Heart right ventricle (tissue), 16 donors: Measurements from ENCODE around the gene NUTM2F. TPM values are rescaled to one million over a fixed set of nuclear protein-coding genes. Genes with fewer than 3 reads are reported as not detected.
A peak's percentile ranks its signal among the peaks of the same experiment; 100 is the strongest.
"Not testable (repeated sequence)": the region's sequence is repeated elsewhere in the genome, so short reads cannot be mapped to it uniquely, and the experiment has no call there.

Source experiments
- ATAC-seq, 8 donors: fragments of 200-7000 bp; cut with Tn5 transposase; one replicate each; pipeline ENCODE4 v1.9.1; 2020; ENCODE audit warnings: mild to moderate bottlenecking in 8 of 8, moderate library complexity in 8 of 8, moderate number of reproducible peaks in 1 of 8
- DNase-seq, 2 donors: peaks; one replicate each; pipeline ENCODE4 v3.0.0-alpha.2; 2020
- H3K27ac ChIP-seq, 10 donors: fragments of 200-600 bp; sonication (generic) in 2 of 10; one replicate each; pipeline versions ENCODE4 v1.5.0 to v1.8.0; 2020 to 2022; ENCODE audit warnings: mild to moderate bottlenecking in 3 of 10
- H3K27me3 ChIP-seq, 7 donors: fragments of 200-600 bp; one replicate each; pipeline ENCODE4 v1.8.0; 2021 to 2022; ENCODE audit warnings: mild to moderate bottlenecking in 2 of 7
- H3K36me3 ChIP-seq, 9 donors: fragments of 200-600 bp; sonication (generic) in 1 of 9; one replicate each; pipeline versions ENCODE4 v1.5.0 to v1.8.0; 2020 to 2022; ENCODE audit warnings: mild to moderate bottlenecking in 2 of 9
- H3K4me1 ChIP-seq, 9 donors: fragments of 200-600 bp; sonication (generic) in 1 of 9; one replicate each; pipeline versions ENCODE4 v1.5.0 to v1.8.0; 2020 to 2022; ENCODE audit warnings: mild to moderate bottlenecking in 4 of 9
- H3K4me3 ChIP-seq, 10 donors: fragments of 200-600 bp; sonication (generic) in 2 of 10; one replicate each; pipeline versions ENCODE4 v1.5.0 to v1.8.0; 2020 to 2022; ENCODE audit warnings: mild to moderate bottlenecking in 7 of 10, moderate library complexity in 2 of 10
- H3K9me3 ChIP-seq, 11 donors: fragments of 200-600 bp in 10 of 11; sonication (generic) in 2 of 11; one replicate each; pipeline versions ENCODE4 v1.5.0 to v1.8.0; 2013 to 2022; ENCODE audit warnings: mild to moderate bottlenecking in 2 of 11, control low read depth in 1 of 11, moderate library complexity in 1 of 11
- WGBS, 2 donors: extraction: QIAGEN DNeasy Blood & Tissue Kit; methylation state at CpG; one replicate each; pipeline ENCODE4 v1.1.7; 2013; ENCODE audit warnings: inconsistent platforms in 1 of 2; 5-methylcytosine and 5-hydroxymethylcytosine counted together
- intact Hi-C, 10 donors: fragments of 100-400 bp; cut with DNase I; formaldehyde crosslinking; loops; one replicate each; pipeline versions ENCODE4 v1.11.1 to v1.14.2; 2022
- polyA plus RNA-seq, 2 donors: library from polyadenylated mRNA; stranded (reverse); fragments of 200-250 nt; gene quantifications; one replicate each; pipeline ENCODE4 v1.2.3, GENCODE V29; 2013
- total RNA-seq, 10 donors: library from RNA; stranded (reverse); fragmentation: NEBNext Ultra II Directional in 3 of 10; extraction: Animal tissue kit (Norgen Biotek cat#: 25700) in 3 of 10; gene quantifications; one replicate each; pipeline versions ENCODE4 v1.2.1 to v1.2.4, GENCODE V29; 2021 to 2023
- donor health status: Arrhythmogenic right ventricular cardiomyopathy.
- donor health status: ischemic (EF 13 %, LVEDD 7.1; RV severe dilation, severe dysfunction).
- donor health status: healthy with polysubstance abuse.
- donor health status: DM: no; HTN: yes; CAD: no.
- donor health status: DM: no; HTN: no; CAD: no.
- donor health status: ischemic (EF 25% LVEDD 6.9; RV normal size, moderate dysfunction).
- donor health status: ischemic (EF 25% LVEDD 5.7; RV mildly dilated, moderate dysfunction).
- donor health status: healthy.
- donor health status: DM: yes; HTN: yes; CAD: no.
- donor health status: Ischemic cardiomyopathy.
- donor health status: ischemic (EF 35%, LVEDD 5.7; RV mildly dilated, moderate dysfunction).
- donor health status: nonischemic (EF 11% LVEDD 7.7; RV severe dilation, severe dysfunction).
- donor health status: DM: yes; HTN: yes; CAD: no.
- donor health status: PGD.
- donor health status: ischemic (EF 29% LVEDD 5.4; RV normal size, mild dysfunction).
- donor health status: nonischemic (EF 23%, LVEDD 6.1; RV moderate dilation, normal function).

NUTM2F gene
- total and polyA plus RNA-seq, 12 donors: 0.01 TPM; not detected in 11

DNA sequence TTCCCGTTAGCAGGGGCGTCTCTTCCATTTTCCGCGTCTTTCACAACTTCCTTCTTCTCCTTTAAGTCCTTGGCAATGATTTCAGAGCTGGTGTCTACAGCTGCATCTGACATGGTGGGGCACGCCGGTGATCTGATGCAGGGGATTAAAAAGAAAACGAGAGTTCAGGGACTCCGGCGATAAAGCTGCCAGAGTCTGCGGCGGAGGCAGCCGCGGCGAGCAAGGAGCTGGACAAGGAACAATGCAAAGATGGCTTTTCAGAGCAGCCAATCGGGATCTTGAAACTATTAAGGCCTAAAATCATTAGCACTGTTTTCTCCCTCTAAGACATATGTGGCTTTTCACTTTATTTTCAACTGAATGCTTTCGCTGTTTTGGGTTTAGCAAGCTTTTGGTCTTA lies 19.0 kb upstream of the NUTM2F start:
- 93 to 94% methylated on average over 16 of the region's 16 CpGs for WGBS, 2 donors

DNA sequence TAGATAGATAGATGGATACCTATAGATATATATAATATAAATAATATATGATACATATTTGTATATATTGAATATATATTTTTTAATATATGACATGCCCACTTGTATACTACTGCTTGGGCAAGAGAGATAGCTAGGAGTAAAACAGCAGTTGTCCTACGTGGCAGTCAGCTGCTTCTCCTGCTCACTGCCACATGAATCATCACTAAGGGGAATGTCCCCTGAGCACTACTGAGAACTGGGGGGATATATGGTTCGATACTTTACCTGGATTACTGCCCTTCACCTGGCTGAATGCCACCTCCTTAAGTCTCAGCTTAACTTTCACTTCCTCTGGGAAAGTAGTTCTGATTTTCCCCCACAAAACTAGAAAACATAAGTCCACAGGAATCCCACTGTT lies 13.3 kb upstream of the NUTM2F start:
- H3K9me3 ChIP-seq, ATAC-seq, H3K4me1 ChIP-seq, intact Hi-C loops, H3K4me3 ChIP-seq, DNase-seq, H3K27ac ChIP-seq, H3K36me3 ChIP-seq, H3K27me3 ChIP-seq: not testable (repeated sequence)
- WGBS, 2 donors: 80 to 81% methylated on average over 2 of the region's 2 CpGs

More for the DNA sequence above, 19.0 kb upstream of the NUTM2F start:
- H3K36me3 ChIP-seq, H3K27ac ChIP-seq, H3K4me1 ChIP-seq, H3K9me3 ChIP-seq, intact Hi-C loops, DNase-seq, H3K27me3 ChIP-seq, ATAC-seq, H3K4me3 ChIP-seq: not testable (repeated sequence)

DNA sequence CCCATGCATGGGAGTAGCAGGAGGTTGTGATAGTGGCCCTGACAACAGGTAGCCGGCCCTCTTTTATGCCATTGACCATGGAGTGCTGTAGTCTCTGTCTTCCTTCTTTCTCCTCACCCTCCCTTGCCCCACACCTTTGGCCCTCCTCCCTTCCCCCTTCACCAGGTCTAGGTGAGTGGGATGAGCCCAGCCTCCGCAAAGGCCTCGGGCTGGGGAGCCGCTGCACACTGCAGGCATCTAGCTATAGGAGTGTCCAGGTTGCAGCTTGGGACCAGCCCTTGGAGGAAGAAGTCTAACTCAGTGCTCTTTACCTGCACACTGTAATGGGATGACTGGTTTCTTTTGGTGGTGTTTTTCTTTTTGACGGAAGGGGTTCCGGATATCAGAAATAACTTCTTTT lies 12.3 kb upstream of the NUTM2F start:
- H3K4me3 ChIP-seq, intact Hi-C loops, DNase-seq, H3K27ac ChIP-seq, H3K27me3 ChIP-seq, ATAC-seq, H3K36me3 ChIP-seq, H3K4me1 ChIP-seq, H3K9me3 ChIP-seq: not testable (repeated sequence)
- WGBS, 2 donors: 90 to 99% methylated on average over 5 of the region's 6 CpGs

DNA sequence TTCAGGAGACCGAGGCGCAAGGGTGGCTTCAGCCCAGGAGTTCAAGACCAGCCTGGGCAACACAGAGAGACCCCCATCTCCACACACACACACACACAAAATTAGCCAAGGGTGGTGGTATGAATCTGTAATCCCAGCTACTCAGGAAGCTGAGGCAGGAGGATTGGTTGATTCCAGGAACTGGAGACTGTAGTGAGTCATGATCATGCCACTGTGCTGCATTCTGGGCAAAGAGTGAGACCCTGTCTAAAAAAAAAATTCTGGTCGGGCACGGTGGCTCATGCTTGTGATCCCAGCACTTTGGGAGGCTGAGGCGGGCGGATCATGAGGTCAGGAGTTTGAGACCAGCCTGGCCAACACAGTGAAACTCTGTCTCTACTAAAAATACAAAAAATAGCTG lies 11.2 kb upstream of the NUTM2F start:
- intact Hi-C loops, H3K9me3 ChIP-seq, H3K27me3 ChIP-seq, H3K4me1 ChIP-seq, H3K36me3 ChIP-seq, H3K4me3 ChIP-seq, DNase-seq, ATAC-seq, H3K27ac ChIP-seq: not testable (repeated sequence)
- 92 to 95% methylated on average over 6 of the region's 6 CpGs for WGBS, 2 donors

DNA sequence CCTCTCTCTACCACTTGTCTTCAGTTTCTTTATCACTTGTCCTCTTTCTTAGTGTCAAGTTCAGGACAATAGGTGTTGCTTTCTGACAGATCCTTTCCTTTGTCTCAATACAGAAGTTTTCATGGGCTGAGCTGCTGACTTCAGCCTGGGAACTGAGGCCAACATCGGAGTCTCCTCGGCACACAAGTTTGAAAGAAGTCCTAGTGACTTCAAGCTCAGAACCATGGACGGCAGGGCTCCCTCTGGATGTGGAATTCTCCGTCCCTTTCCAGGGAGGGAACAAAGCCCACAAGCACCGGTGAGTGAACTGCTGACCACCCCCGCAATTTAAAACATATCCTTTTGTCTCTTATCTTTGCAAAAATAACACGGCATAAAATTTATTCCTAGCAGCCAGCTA lies 10.3 kb upstream of the NUTM2F start:
- H3K27me3 ChIP-seq, H3K27ac ChIP-seq, H3K4me1 ChIP-seq, H3K36me3 ChIP-seq, intact Hi-C loops, H3K4me3 ChIP-seq, ATAC-seq, H3K9me3 ChIP-seq, DNase-seq: not testable (repeated sequence)
- WGBS, 2 donors: 42 to 58% methylated on average over 7 of the region's 7 CpGs

DNA sequence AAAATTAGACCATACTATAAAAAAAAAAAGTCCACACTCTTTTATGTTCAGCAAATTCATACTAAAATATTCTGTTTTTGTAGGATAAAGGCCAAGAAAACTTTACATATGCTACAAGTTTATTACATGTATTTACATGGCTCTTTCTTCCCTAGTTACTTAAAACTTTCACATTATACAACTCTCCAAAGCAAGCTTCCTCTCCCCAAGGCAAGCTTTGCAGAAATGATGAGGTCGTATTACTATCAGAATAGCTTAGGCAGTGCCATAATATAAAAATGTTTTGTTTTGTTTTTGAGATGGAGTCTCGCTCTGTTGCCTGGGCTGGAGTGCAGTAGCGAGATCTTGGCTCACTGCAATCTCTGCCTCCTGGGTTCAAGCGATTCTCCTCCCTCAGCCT lies 8.0 kb upstream of the NUTM2F start:
- DNase-seq, H3K9me3 ChIP-seq, H3K27ac ChIP-seq, intact Hi-C loops, H3K36me3 ChIP-seq, H3K4me1 ChIP-seq, H3K4me3 ChIP-seq, H3K27me3 ChIP-seq, ATAC-seq: not testable (repeated sequence)
- 90 to 91% methylated on average over 4 of the region's 4 CpGs for WGBS, 2 donors

DNA sequence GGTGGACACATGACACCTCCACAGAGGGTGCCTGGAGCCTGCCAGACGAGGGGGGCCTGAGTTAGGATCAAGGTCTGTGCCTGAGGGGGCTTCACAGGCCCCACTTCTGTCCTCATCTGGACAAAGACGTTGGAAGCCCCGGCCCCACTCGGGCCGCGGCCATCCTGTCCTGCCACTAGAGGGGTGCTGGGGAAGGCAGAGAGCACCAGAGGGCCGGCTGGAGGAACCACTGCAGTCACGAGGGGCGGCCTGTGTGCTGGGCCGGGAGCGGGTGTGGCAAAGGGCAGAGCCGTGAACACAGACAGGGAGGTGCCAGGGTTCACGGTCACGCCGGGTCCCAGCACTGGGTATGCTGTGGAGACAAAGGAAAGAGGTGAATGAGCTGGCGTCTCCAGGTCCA lies 2.9 kb downstream of the NUTM2F start:
- not testable (repeated sequence) for DNase-seq, H3K27me3 ChIP-seq

DNA sequence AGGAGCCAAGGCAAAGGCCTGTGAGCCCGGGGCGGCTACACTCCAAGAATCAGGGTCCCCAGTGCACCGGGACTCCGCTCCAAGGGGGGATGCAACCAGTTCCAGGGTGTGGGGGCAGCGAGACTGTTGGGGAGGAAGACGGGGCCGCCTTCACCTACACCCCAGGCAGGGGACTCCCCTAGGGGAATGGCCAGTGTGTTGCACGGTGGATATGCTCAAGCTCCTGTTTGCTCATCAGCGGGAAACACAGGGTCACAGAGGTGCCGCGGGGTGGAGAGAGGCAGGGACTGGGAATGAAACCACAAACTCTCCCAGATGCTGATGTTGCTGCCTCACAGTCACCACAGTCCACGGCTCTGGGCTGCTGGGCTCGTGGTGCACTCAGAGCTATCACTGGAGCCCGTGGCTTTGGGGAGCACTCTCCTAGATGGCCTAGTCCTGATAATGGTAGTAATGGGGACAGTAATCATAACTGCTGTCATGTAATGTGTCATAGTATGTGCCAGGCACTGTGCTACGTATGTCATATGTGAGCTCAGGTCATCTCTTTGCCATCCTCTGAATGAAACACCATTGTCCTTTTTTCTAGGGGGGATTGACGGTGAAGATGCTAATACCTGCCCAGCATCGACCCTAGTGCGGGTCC lies 5.2 kb downstream of the NUTM2F start:
- WGBS, 2 donors: 79 to 91% methylated on average over 11 to 13 of the region's 18 CpGs
- H3K27ac ChIP-seq, DNase-seq, H3K4me1 ChIP-seq, ATAC-seq, H3K9me3 ChIP-seq, H3K36me3 ChIP-seq, H3K27me3 ChIP-seq, H3K4me3 ChIP-seq, intact Hi-C loops: not testable (repeated sequence)

More for the DNA sequence above, 2.9 kb downstream of the NUTM2F start:
- H3K4me1 ChIP-seq, H3K27ac ChIP-seq, H3K36me3 ChIP-seq, ATAC-seq, H3K4me3 ChIP-seq, intact Hi-C loops, H3K9me3 ChIP-seq: not testable (repeated sequence)
- WGBS, 2 donors: 78 to 85% methylated on average over 15 of the region's 16 CpGs

DNA sequence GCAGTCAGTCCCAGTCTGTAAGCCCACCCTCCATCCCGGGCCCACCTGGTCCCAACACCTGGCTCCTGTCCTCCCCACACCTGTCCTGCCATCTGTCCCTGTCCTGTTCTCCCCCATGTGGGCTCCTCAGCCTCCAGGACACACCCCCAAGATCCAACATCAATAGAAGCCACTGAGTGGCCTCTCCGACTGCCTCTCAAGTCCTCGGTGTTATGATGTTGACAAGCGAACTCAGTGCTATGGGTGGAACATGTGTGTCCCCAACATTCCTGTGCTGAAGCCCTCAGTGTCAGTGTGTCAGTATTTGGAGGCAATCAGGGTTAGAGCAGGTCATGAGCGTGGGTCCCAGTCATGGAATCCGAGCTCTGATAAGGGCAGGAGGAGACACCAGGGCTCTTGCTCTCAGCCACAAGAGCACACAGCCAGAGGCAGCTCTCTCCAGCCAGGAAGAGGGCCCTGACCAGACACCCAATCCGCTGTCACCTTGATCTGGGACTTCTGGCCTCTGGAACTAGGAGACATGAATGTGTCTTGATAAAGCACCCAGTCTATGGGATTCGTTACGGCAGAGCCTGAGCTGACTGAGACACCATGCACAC lies 6.0 kb downstream of the NUTM2F start:
- H3K9me3 ChIP-seq, intact Hi-C loops, DNase-seq, H3K4me1 ChIP-seq, H3K27ac ChIP-seq, H3K27me3 ChIP-seq, H3K4me3 ChIP-seq, H3K36me3 ChIP-seq: not testable (repeated sequence)
- ATAC-seq: peak in 4 of 8 donors; percentile 33 to 82 (median 56)
- WGBS, 2 donors: 65 to 69% methylated on average over 7 to 8 of the region's 9 CpGs

DNA sequence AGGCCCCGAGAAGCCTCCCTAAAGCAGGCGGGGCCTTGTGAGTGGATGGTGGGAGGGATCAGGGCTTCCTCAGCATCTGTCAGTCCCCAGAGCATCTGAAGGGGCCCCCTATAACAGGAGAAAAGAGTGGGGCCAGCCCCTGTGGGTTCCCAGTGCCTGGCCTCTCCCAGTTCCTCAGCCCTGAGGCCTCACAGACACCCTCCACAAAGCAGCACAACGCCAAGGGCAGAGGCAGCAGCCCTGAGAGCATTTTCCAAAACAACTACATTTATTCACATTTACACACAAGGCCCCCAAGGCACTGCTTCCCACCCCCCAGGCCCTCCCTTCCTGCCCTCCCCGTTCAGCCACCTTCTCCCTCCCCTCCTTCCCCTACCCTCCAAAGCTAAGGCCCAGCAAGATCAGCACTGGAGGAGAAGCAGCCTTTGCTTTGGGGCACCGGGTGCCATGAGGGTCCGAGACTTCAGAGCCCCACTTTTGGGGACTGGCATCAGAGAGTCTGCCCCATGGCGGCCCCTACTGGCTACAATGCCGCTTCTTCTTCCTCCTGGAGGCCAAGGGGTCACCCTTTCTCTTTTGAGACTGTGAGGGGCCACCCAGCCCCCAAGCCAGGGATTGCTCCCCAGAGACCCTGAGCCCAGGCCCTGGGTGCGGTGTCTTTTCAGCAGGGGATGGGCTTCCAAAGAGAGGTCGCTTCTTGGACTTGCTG lies 10.3 kb downstream of the NUTM2F start:
- intact Hi-C loops, H3K27ac ChIP-seq, H3K4me3 ChIP-seq, H3K36me3 ChIP-seq, DNase-seq, H3K27me3 ChIP-seq, H3K4me1 ChIP-seq, H3K9me3 ChIP-seq: not testable (repeated sequence)
- ATAC-seq: peak in 1 of 8 donors; percentile 15
- 43 to 60% methylated on average over 1 of the region's 10 CpGs for WGBS, 2 donors

DNA sequence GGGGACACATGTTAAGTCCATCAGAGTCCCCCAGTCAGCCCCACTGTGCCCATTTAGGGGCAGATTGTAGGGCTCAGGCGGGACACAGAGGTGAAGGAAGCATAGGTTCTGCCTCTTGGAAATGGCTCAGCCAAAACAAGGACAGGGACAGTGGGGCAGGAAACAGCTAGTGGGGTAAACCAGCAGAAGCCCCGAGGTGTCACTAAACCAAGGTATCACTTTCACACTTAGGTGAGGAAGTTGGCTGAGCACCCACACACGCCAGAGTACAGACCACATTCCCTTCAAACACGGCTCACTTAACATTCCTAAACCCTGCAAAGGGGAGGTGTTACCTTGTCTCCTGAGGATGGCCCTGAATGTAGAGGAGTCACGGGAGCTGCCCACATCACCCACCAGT lies 12.2 kb downstream of the NUTM2F start:
- not testable (repeated sequence) for H3K4me3 ChIP-seq

More for the DNA sequence above, 12.2 kb downstream of the NUTM2F start:
- H3K36me3 ChIP-seq, H3K27me3 ChIP-seq, ATAC-seq, DNase-seq, H3K9me3 ChIP-seq, H3K4me1 ChIP-seq, H3K27ac ChIP-seq, intact Hi-C loops: not testable (repeated sequence)
- WGBS, 2 donors: 50 to 75% methylated on average over 2 of the region's 5 CpGs
